Measurements from ENCODE around the gene ATP6V1G3. TPM values are rescaled to one million over a fixed set of nuclear protein-coding genes. Genes with fewer than 3 reads are reported as not detected.

ATP6V1G3 gene
- total and polyA plus RNA-seq, 2 donors (not counting 1 experiment from before 2014, with no cell fraction given), result not detected

DNA sequence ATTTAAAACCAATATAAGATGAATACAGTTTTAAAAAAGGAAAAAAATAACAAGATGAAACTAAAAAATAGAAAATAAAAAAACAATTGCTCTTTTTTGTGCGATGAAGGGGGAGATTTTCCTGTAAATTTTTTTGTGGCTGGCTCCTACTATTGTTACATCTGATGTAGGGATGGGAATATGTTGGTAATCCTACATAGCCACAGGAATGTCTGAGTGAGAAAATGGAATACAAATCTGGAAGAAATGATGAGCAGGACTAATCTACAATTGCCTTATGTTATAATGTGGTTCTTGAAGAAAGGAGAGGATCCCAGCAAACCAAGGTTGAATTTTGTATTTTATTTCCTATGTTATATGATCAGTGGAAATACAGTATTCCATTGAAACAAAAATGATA is 40.9 kb downstream of the ATP6V1G3 start:
- Histone ChIP-seq H3K4me1 (ENCODE audit: control insufficient read depth in 2 of 2, insufficient read depth in 2 of 2, low read length in 2 of 2) (peaks cover 9 to 12% of the 10 kb centered on the region in 2 donors), H3K9ac (ENCODE audit: low read length) (no peak overlapping the region), H3K36me3 (replicated peaks in 1 of 2; ENCODE audit: control extremely low read depth in 1 of 2, control insufficient read depth in 1 of 2, extremely low read depth in 1 of 2, insufficient read depth in 2 of 2, low read length in 1 of 2) (no peaks in the 10 kb centered on the region), H3K9me3 (ENCODE audit: control extremely low read depth in 1 of 3, control insufficient read depth in 2 of 3, insufficient read depth in 1 of 3, low read length in 2 of 3) (peaks cover 0 to 5% (median 0%) of the 10 kb centered on the region in 3 donors), H2AFZ (ENCODE audit: insufficient read depth, low read depth, low read length, poor library complexity, severe bottlenecking) (no peak overlapping the region), H3K4me2 (replicated peaks; ENCODE audit: low read depth, low read length, poor library complexity, severe bottlenecking) (no peak overlapping the region), H3K79me2 (ENCODE audit: control insufficient read depth, insufficient read depth, low read length) (no peaks in the 10 kb centered on the region), H3K27me3 (replicated peaks in 1 of 4; ENCODE audit: control extremely low read depth in 1 of 4, control insufficient read depth in 3 of 4, insufficient read depth in 4 of 4, low read length in 3 of 4) (no peaks in the 10 kb centered on the region), H4K20me1 (ENCODE audit: control insufficient read depth, insufficient read depth, low read length, poor library complexity, severe bottlenecking) (no peaks in the 10 kb centered on the region), H3K27ac (ENCODE audit: low read length in 2 of 2) (no peak overlapping the region), H3K4me3 (ENCODE audit: control extremely low read depth in 1 of 5, extremely low read depth in 1 of 5, insufficient read depth in 1 of 5, low read depth in 2 of 5, low read length in 4 of 5) (no peak overlapping the region)
- no CpG with 5 or more reads among the region's 1 CpG for WGBS (ENCODE audit: insufficient coverage)
- DNase-seq (no peak), ATAC-seq (ENCODE audit: low read depth) (no peak)
- peaks cover 7% of the 10 kb centered on the region for H3K9me3 Mint-ChIP-seq (ENCODE audit: insufficient read depth)
- H3K4me1 Mint-ChIP-seq, result peaks cover 16% of the 10 kb centered on the region
- H3K4me3 Mint-ChIP-seq, result no peak overlapping the region
- TF ChIP-seq, protein P1, sequence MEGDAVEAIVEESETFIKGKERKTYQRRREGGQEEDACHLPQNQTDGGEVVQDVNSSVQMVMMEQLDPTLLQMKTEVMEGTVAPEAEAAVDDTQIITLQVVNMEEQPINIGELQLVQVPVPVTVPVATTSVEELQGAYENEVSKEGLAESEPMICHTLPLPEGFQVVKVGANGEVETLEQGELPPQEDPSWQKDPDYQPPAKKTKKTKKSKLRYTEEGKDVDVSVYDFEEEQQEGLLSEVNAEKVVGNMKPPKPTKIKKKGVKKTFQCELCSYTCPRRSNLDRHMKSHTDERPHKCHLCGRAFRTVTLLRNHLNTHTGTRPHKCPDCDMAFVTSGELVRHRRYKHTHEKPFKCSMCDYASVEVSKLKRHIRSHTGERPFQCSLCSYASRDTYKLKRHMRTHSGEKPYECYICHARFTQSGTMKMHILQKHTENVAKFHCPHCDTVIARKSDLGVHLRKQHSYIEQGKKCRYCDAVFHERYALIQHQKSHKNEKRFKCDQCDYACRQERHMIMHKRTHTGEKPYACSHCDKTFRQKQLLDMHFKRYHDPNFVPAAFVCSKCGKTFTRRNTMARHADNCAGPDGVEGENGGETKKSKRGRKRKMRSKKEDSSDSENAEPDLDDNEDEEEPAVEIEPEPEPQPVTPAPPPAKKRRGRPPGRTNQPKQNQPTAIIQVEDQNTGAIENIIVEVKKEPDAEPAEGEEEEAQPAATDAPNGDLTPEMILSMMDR (IDR thresholded peaks at IDR 0.05), result no peak
- no peak for TF ChIP-seq EZH2 (IDR thresholded peaks at IDR 0.05; ENCODE audit: borderline replicate concordance, insufficient read depth, low read depth, low read length, poor library complexity, severe bottlenecking)
- intact Hi-C loops (cut with micrococcal nuclease), result no loop called here
- no peak overlapping the region for H3K27ac Mint-ChIP-seq
- H3K27me3 Mint-ChIP-seq, result no peaks in the 10 kb centered on the region
- ChIA-PET CTCF (interaction anchor here (1.3 kb wide), 1 partner anchor 186 kb away, joined by 3 read pairs; no protein-coding TSS in a partner anchor), POLR2A (no interaction called here)

DNA sequence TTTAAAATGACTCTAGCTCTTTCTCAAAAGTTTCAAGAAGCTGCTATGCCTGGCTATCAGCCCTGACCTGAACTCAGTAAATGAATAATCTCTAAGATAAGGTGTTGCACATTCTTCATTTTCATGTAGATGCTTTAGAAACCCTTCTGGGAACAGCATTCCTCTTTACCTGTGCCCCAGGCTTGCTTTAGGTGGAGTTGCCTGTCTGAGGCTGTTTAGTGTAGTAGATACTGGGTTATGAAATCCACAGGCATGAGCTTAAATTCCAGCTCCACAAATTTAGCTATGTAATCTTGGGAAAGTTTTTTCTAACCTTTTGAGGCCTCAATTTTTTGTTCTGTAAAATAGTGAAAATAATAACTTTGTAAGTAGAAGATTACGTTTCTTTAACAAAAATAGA is 41.6 kb downstream of the ATP6V1G3 start:
- H3K79me2 ChIP-seq (ENCODE audit: control insufficient read depth, insufficient read depth, low read length), result no peaks in the 10 kb centered on the region
- no peaks in the 10 kb centered on the region for H3K27me3 Mint-ChIP-seq
- no peak overlapping the region for H3K27ac Mint-ChIP-seq

More for the DNA sequence above, 41.6 kb downstream of the ATP6V1G3 start:
- Mint-ChIP-seq H3K4me3 (no peak overlapping the region), H3K9me3 (ENCODE audit: insufficient read depth) (peaks cover 7% of the 10 kb centered on the region), H3K4me1 (peaks cover 16% of the 10 kb centered on the region)
- ATAC-seq (ENCODE audit: low read depth), result no peak
- no CpG with 5 or more reads among the region's 1 CpG for WGBS (ENCODE audit: insufficient coverage)
- no peak for TF ChIP-seq EZH2 (IDR thresholded peaks at IDR 0.05; ENCODE audit: borderline replicate concordance, insufficient read depth, low read depth, low read length, poor library complexity, severe bottlenecking)
- TF ChIP-seq, protein P1 (IDR thresholded peaks at IDR 0.05), result no peak
- DNase-seq, result no peak
- ChIA-PET CTCF (interaction anchor here (1.3 kb wide), 1 partner anchor 187 kb away, joined by 3 read pairs; no protein-coding TSS in a partner anchor), POLR2A (no interaction called here)
- Histone ChIP-seq H2AFZ (ENCODE audit: insufficient read depth, low read depth, low read length, poor library complexity, severe bottlenecking) (no peak overlapping the region), H3K4me2 (replicated peaks; ENCODE audit: low read depth, low read length, poor library complexity, severe bottlenecking) (no peak overlapping the region), H3K27ac (ENCODE audit: low read length in 2 of 2) (no peak overlapping the region), H3K4me3 (ENCODE audit: control extremely low read depth in 1 of 5, extremely low read depth in 1 of 5, insufficient read depth in 1 of 5, low read depth in 2 of 5, low read length in 4 of 5) (no peak overlapping the region), H3K9me3 (ENCODE audit: control extremely low read depth in 1 of 3, control insufficient read depth in 2 of 3, insufficient read depth in 1 of 3, low read length in 2 of 3) (peaks cover 0 to 8% (median 0%) of the 10 kb centered on the region in 3 donors), H3K9ac (ENCODE audit: low read length) (no peak overlapping the region), H3K36me3 (replicated peaks in 1 of 2; ENCODE audit: control extremely low read depth in 1 of 2, control insufficient read depth in 1 of 2, extremely low read depth in 1 of 2, insufficient read depth in 2 of 2, low read length in 1 of 2) (no peaks in the 10 kb centered on the region), H4K20me1 (ENCODE audit: control insufficient read depth, insufficient read depth, low read length, poor library complexity, severe bottlenecking) (no peaks in the 10 kb centered on the region), H3K27me3 (replicated peaks in 1 of 4; ENCODE audit: control extremely low read depth in 1 of 4, control insufficient read depth in 3 of 4, insufficient read depth in 4 of 4, low read length in 3 of 4) (no peaks in the 10 kb centered on the region), H3K4me1 (ENCODE audit: control insufficient read depth in 2 of 2, insufficient read depth in 2 of 2, low read length in 2 of 2) (peaks cover 9 to 12% of the 10 kb centered on the region in 2 donors)
- intact Hi-C loops (cut with micrococcal nuclease), result no loop called here

Data from B cell (primary cell).